H1 (cell line): Measurements from ENCODE around the gene LDLRAD3. TPM values are rescaled to one million over a fixed set of nuclear protein-coding genes. Genes with fewer than 3 reads are reported as not detected.

Experiments used
- CTCF ChIA-PET: fragments of 300-600 bp; sonication (Branson Sonifier 250); formaldehyde crosslinking; loops from one replicate; lab custom pipeline; 2021; ENCODE audit not compliant: partially characterized antibody; lab: Charles Lee
- POLR2A ChIA-PET: fragments of 300-600 bp; sonication (Branson Sonifier 250); formaldehyde crosslinking; loops from one replicate; lab custom pipeline; 2021; ENCODE audit warnings: inconsistent platforms; ENCODE audit not compliant: partially characterized antibody; lab: Charles Lee
- DNase-seq, 2 experiments: peaks; one replicate each; pipeline versions ENCODE4 v3.0.0 to v3.0.0-alpha.2; 2010 to 2022; ENCODE audit warnings: low spot score in 2 of 2, low read depth in 1 of 2, mixed read lengths in 1 of 2
- FAIRE-seq: peaks from 2 replicates; lab custom pipeline; 2011; peaks lifted over from hg19 to GRCh38; lab: Jason Lieb, UNC
- H2AFZ ChIP-seq: 2 replicates; pipeline ENCODE4 v1.8.1; 2012; ENCODE audit warnings: low read length, inconsistent platforms
- H2AK5ac ChIP-seq: 2 replicates; pipeline ENCODE4 v1.6.1; 2013; ENCODE audit warnings: low read depth, low read length
- H2BK120ac ChIP-seq: replicated peaks from 2 replicates; pipeline ENCODE3; 2013; ENCODE audit warnings: low read depth, low read length, inconsistent platforms
- H2BK12ac ChIP-seq: 2 replicates; pipeline ENCODE4 v1.6.1; 2013; ENCODE audit warnings: low read depth, low read length
- H2BK15ac ChIP-seq: 2 replicates; pipeline ENCODE4 v1.6.1; 2013; ENCODE audit warnings: low read length
- H2BK20ac ChIP-seq: 2 replicates; pipeline ENCODE4 v1.6.1; 2013; ENCODE audit warnings: low read length
- H2BK5ac ChIP-seq: 2 replicates; pipeline ENCODE4 v1.6.1; 2013; ENCODE audit warnings: low read depth, low read length
- H3K14ac ChIP-seq: 2 replicates; pipeline ENCODE4 v1.6.1; 2013; ENCODE audit warnings: inconsistent platforms; ENCODE audit not compliant: insufficient read length
- H3K18ac ChIP-seq: 2 replicates; pipeline ENCODE4 v1.6.1; 2013; ENCODE audit warnings: low read length; ENCODE audit errors: extremely low read depth
- H3K23ac ChIP-seq: 2 replicates; pipeline ENCODE4 v1.6.1; 2013; ENCODE audit warnings: inconsistent platforms; ENCODE audit not compliant: insufficient read length
- H3K23me2 ChIP-seq: 2 replicates; pipeline ENCODE4 v1.6.1; 2013; ENCODE audit warnings: low read depth, low read length
- H3K27ac ChIP-seq: 2 replicates; pipeline ENCODE4 v1.6.1; 2011; ENCODE audit warnings: low read depth, low read length, inconsistent platforms
- H3K27me3 ChIP-seq, 4 experiments: replicated peaks in 1 of 4; 1 replicate in 1 of 4; 2 replicates in 3 of 4; pipeline versions ENCODE4 v1.6.1 to v1.8.1; 2011 to 2013; ENCODE audit warnings: low read length in 3 of 4, mild to moderate bottlenecking in 3 of 4, inconsistent platforms in 2 of 4, mixed read lengths in 2 of 4, moderate library complexity in 1 of 4; ENCODE audit not compliant: control insufficient read depth in 3 of 4, insufficient read depth in 3 of 4; ENCODE audit errors: extremely low read depth in 1 of 4
- H3K36me3 ChIP-seq, 4 experiments: 2 replicates each; pipeline versions ENCODE4 v1.6.1 to v1.8.1; 2011 to 2013; ENCODE audit warnings: mild to moderate bottlenecking in 4 of 4, low read length in 3 of 4, moderate library complexity in 2 of 4, control low read depth in 1 of 4, inconsistent platforms in 1 of 4; ENCODE audit not compliant: insufficient read depth in 4 of 4, control insufficient read depth in 2 of 4
- H3K4ac ChIP-seq: replicated peaks from 2 replicates; pipeline ENCODE3; 2013; ENCODE audit warnings: low read length, low read depth, mixed read lengths, inconsistent platforms; ENCODE audit not compliant: insufficient read length
- H3K4me1 ChIP-seq, 4 experiments: replicated peaks in 1 of 4; 1 replicate in 1 of 4; 2 replicates in 3 of 4; pipeline versions ENCODE4 v1.6.1 to v1.8.1; 2011 to 2013; ENCODE audit warnings: low read length in 3 of 4, inconsistent platforms in 2 of 4, mixed read lengths in 1 of 4; ENCODE audit not compliant: insufficient read depth in 4 of 4, control insufficient read depth in 3 of 4
- H3K4me2 ChIP-seq, 2 experiments: 2 replicates each; pipeline versions ENCODE4 v1.6.1 to v1.8.1; 2011 to 2013; ENCODE audit warnings: low read depth in 2 of 2, low read length in 2 of 2, control low read depth in 1 of 2, inconsistent platforms in 1 of 2, mild to moderate bottlenecking in 1 of 2; ENCODE audit not compliant: insufficient read depth in 1 of 2
- H3K4me3 ChIP-seq, 4 experiments: fragments of 200-600, 300-600 bp in 1 of 4; sonication (generic), shearing (Covaris generic), sonication (Bioruptor Twin) in 1 of 4; 2 replicates each; pipeline versions ENCODE4 v1.5.1 to v1.8.1; 2011 to 2016; ENCODE audit warnings: low read length in 4 of 4, low read depth in 3 of 4, control low read depth in 2 of 4, inconsistent platforms in 2 of 4, mild to moderate bottlenecking in 2 of 4, mixed read lengths in 1 of 4, moderate library complexity in 1 of 4; ENCODE audit not compliant: insufficient read depth in 2 of 4; ENCODE audit errors: extremely low read depth in 1 of 4
- H3K56ac ChIP-seq: replicated peaks from 2 replicates; pipeline ENCODE3; 2013; ENCODE audit warnings: low read depth, mild to moderate bottlenecking, mixed read lengths, low read length, inconsistent platforms; ENCODE audit not compliant: insufficient read length
- H3K79me1 ChIP-seq: 2 replicates; pipeline ENCODE4 v1.6.1; 2013; ENCODE audit warnings: low read depth, low read length, control low read depth
- H3K79me2 ChIP-seq, 2 experiments: 2 replicates each; pipeline versions ENCODE4 v1.6.1 to v1.8.1; 2012 to 2013; ENCODE audit warnings: low read length in 2 of 2, mild to moderate bottlenecking in 2 of 2, inconsistent platforms in 1 of 2; ENCODE audit not compliant: insufficient read depth in 2 of 2, control insufficient read depth in 1 of 2
- H3K9ac ChIP-seq, 4 experiments: replicated peaks in 1 of 4; 1 replicate in 1 of 4; 2 replicates in 3 of 4; pipeline versions ENCODE4 v1.6.1 to v1.8.1; 2011 to 2013; ENCODE audit warnings: low read depth in 3 of 4, low read length in 3 of 4, control low read depth in 2 of 4, mild to moderate bottlenecking in 2 of 4, moderate library complexity in 2 of 4, inconsistent platforms in 1 of 4; ENCODE audit errors: extremely low read depth in 1 of 4
- H3K9me3 ChIP-seq, 2 experiments: 2 replicates each; pipeline versions ENCODE4 v1.6.1 to v1.8.1; 2012 to 2013; ENCODE audit warnings: mild to moderate bottlenecking in 2 of 2, moderate library complexity in 2 of 2, control low read depth in 1 of 2, inconsistent platforms in 1 of 2, low read depth in 1 of 2, low read length in 1 of 2, mixed read lengths in 1 of 2; ENCODE audit not compliant: insufficient read depth in 2 of 2
- H4K20me1 ChIP-seq, 2 experiments: replicated peaks in 1 of 2; 2 replicates each; pipeline versions ENCODE3 to v1.8.1; 2011 to 2013; ENCODE audit warnings: inconsistent platforms in 2 of 2, low read length in 2 of 2, mild to moderate bottlenecking in 1 of 2; ENCODE audit not compliant: insufficient read depth in 2 of 2, control insufficient read depth in 1 of 2
- H4K5ac ChIP-seq: 2 replicates; pipeline ENCODE4 v1.6.1; 2013; ENCODE audit warnings: low read length, low read depth, mixed read lengths, inconsistent platforms; ENCODE audit not compliant: insufficient read length
- H4K8ac ChIP-seq: 2 replicates; pipeline ENCODE4 v1.8.0; 2013; ENCODE audit warnings: mild to moderate bottlenecking, moderate library complexity, low read length, inconsistent platforms; ENCODE audit not compliant: insufficient read depth; ENCODE audit errors: extremely low read depth
- H4K91ac ChIP-seq: replicated peaks from 2 replicates; pipeline ENCODE3; 2013; ENCODE audit warnings: low read length, mixed read lengths, inconsistent platforms; ENCODE audit not compliant: insufficient read length
- BACH1 ChIP-seq: IDR thresholded peaks from 2 replicates; pipeline ENCODE4 v1.6.1; 2012; ENCODE audit warnings: low read length, improper control_type of control experiment
- RXRA ChIP-seq: IDR thresholded peaks from 2 replicates; pipeline ENCODE4 v1.6.1; 2011; ENCODE audit warnings: low read depth, mild to moderate bottlenecking, low read length, moderate library complexity; ENCODE audit not compliant: insufficient read depth
- WGBS, 2 experiments: shearing (Covaris generic) in 1 of 2; methylation state at CpG; one replicate each; pipeline versions ENCODE4 v1.1.6 to v1.1.7; 2013 to 2015; ENCODE audit warnings: low lambda C conversion rate in 2 of 2, mixed read lengths in 2 of 2, inconsistent platforms in 1 of 2, low coverage in 1 of 2, missing lambda C conversion rate in 1 of 2; ENCODE audit not compliant: insufficient replicate concordance in 2 of 2, insufficient coverage in 1 of 2, insufficient read length in 1 of 2; ENCODE audit errors: extremely low coverage in 1 of 2, missing lambda C conversion rate in 1 of 2; 5-methylcytosine and 5-hydroxymethylcytosine counted together
- polyA plus RNA-seq, 7 experiments: library from polyadenylated mRNA; depleted of rRNA in 3 of 7; stranded (reverse) in 5 of 7; unstranded in 2 of 7; fragments of >200 nt in 5 of 7; fragments of 200-250 nt in 2 of 7; gene quantifications; 1 replicate in 5 of 7; 2 replicates in 1 of 7; 4 replicates in 1 of 7; pipeline versions ENCODE4 v1.2.1 to v1.2.3, GENCODE V29; 2011 to 2013; ENCODE audit warnings: missing spikeins in 2 of 7, mixed read lengths in 2 of 7
- total RNA-seq: library from RNA; stranded (reverse); fragmentation: NEBNext Ultra II Directional; extraction: Animal tissue kit (Norgen Biotek cat#: 25700); gene quantifications from 2 replicates; pipeline ENCODE4 v1.2.1, GENCODE V29; 2021

The LDLRAD3 gene
- total and polyA plus RNA-seq, 2 of the 8 experiments (the other 6 are each of a cell fraction or from before 2014, with no cell fraction given), result 18.6 to 22.8 TPM

DNA sequence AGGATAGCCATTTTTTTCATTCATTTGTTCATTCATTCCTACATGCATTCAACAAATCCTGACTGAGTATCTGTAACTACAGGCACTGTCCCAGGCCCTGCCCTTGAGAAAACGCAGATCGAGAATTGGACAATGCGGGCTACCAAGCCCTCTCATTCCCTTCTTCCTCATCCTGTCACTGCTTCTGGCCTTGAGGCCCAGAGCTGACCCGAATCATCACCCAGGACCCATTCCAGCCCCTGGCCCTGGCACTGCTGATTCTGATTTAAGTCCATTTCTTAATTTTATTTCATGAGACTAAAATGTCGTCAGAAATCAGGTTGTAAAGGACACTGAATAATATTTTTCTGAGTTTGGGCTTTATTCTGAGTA, 321.1 kb downstream of the LDLRAD3 start:
- Histone ChIP-seq H2BK12ac (no peak overlapping the region), H3K27me3 (0 out of 7 replicates have a peak, but pooled peaks cover 0 to 2% (median 0%) of the 10 kb centered on the region in 4 experiments), H3K4me3 (no peak overlapping the region), H3K27ac (no peak overlapping the region), H3K9me3 (no peaks in the 10 kb centered on the region), H4K91ac (no peak overlapping the region), H2AFZ (no peak overlapping the region), H3K4me1 (peaks cover 0 to 1% (median 0%) of the 10 kb centered on the region in 4 experiments; a peak in 1 of 7 replicates), H3K14ac (no peak overlapping the region), H2BK5ac (no peak overlapping the region), H2BK15ac (no peak overlapping the region), H2BK120ac (no peak overlapping the region), H3K18ac (no peak overlapping the region), H3K4ac (no peak overlapping the region), H3K79me1 (no peaks in the 10 kb centered on the region), H3K36me3 (no peaks in the 10 kb centered on the region), H3K79me2 (no peaks in the 10 kb centered on the region), H4K5ac (no peak overlapping the region), H3K23ac (no peak overlapping the region), H2AK5ac (no peak overlapping the region), H3K23me2 (no peaks in the 10 kb centered on the region), H3K56ac (no peak overlapping the region), H2BK20ac (no peak overlapping the region), H3K4me2 (no peak overlapping the region), H3K9ac (no peak overlapping the region), H4K20me1 (no peaks in the 10 kb centered on the region), H4K8ac (no peak overlapping the region)
- POLR2A ChIA-PET, result no interaction called here
- TF ChIP-seq BACH1, result no peak
- no peak for TF ChIP-seq RXRA
- 86% methylated on average over 5 of the region's 5 CpGs; no CpG with 5 or more reads in 1 of the 2 experiments for WGBS, 2 experiments
- DNase-seq (no peak), FAIRE-seq (no peak)
- CTCF ChIA-PET, result interaction anchor here (0.6 to 6.5 kb wide), 32 partner anchors 8 to 778 kb away, joined by 3 to 53 read pairs (median 5); no protein-coding TSS in a partner anchor
